Loucy (cell line): ENCODE results near the gene DCAF6.
"Not testable (repeated sequence)": the region's sequence is repeated elsewhere in the genome, so short reads cannot be mapped to it uniquely, and the experiment has no call there.

Experiments used
- EZH2phosphoT487 ChIP-seq: fragments of 200-600 bp; IDR thresholded peaks from 2 replicates; pipeline ENCODE4 v1.6.1; 2018; ENCODE audit warnings: antibody characterized with exemption, mild to moderate bottlenecking, moderate library complexity, borderline replicate concordance
- TF ChIP-seq, protein P1 (sequence below): fragments of 200-600 bp; sonication (generic); conservative IDR thresholded peaks from 2 replicates; pipeline ENCODE4 v1.5.1; 2014; ENCODE audit warnings: mild to moderate bottlenecking, antibody characterized with exemption, low read length

DNA sequence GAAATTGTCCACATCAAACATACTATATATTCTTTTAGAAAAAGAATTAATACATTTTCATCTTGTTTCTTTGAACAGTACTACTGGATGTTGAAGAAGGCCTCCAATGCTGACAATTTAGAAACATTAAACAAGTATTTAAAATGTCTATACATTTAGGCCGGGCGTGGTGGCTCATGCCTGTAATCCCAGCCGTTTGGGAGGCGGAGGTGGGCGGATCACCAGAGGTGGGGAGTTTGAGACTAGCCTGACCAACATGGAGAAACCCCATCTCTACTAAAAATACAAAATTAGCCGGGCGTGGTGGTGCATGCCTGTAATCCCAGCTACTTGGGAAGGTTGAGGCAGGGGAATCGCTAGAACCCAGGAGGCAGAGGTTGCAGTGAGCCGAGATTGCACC, 7.6 kb upstream of the DCAF6 start:
- TF ChIP-seq, protein P1, sequence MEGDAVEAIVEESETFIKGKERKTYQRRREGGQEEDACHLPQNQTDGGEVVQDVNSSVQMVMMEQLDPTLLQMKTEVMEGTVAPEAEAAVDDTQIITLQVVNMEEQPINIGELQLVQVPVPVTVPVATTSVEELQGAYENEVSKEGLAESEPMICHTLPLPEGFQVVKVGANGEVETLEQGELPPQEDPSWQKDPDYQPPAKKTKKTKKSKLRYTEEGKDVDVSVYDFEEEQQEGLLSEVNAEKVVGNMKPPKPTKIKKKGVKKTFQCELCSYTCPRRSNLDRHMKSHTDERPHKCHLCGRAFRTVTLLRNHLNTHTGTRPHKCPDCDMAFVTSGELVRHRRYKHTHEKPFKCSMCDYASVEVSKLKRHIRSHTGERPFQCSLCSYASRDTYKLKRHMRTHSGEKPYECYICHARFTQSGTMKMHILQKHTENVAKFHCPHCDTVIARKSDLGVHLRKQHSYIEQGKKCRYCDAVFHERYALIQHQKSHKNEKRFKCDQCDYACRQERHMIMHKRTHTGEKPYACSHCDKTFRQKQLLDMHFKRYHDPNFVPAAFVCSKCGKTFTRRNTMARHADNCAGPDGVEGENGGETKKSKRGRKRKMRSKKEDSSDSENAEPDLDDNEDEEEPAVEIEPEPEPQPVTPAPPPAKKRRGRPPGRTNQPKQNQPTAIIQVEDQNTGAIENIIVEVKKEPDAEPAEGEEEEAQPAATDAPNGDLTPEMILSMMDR, result not testable (repeated sequence)
- TF ChIP-seq EZH2phosphoT487, result not testable (repeated sequence)
